ENCODE data around the gene FRMD8.

DNA sequence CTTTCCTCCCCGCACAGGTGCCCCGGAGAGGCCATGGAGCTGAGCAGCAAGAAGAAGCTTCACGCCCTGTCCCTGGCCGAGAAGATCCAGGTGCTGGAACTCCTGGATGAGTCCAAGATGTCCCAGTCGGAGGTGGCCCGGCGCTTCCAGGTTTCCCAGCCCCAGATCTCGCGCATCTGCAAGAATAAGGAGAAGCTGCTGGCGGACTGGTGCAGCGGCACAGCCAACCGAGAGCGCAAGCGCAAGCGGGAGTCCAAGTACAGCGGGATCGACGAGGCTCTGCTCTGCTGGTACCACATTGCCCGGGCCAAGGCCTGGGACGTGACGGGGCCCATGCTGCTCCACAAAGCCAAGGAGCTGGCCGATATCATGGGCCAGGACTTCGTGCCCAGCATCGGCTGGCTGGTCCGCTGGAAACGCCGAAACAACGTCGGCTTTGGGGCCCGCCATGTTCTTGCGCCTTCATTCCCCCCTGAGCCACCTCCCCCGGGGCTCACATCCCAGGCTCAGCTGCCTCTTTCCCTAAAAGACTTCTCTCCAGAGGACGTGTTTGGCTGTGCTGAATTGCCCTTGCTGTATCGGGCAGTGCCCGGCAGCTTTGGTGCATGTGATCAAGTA lies 30.6 kb upstream of the FRMD8 start:
- TF ChIP-seq, protein P1, sequence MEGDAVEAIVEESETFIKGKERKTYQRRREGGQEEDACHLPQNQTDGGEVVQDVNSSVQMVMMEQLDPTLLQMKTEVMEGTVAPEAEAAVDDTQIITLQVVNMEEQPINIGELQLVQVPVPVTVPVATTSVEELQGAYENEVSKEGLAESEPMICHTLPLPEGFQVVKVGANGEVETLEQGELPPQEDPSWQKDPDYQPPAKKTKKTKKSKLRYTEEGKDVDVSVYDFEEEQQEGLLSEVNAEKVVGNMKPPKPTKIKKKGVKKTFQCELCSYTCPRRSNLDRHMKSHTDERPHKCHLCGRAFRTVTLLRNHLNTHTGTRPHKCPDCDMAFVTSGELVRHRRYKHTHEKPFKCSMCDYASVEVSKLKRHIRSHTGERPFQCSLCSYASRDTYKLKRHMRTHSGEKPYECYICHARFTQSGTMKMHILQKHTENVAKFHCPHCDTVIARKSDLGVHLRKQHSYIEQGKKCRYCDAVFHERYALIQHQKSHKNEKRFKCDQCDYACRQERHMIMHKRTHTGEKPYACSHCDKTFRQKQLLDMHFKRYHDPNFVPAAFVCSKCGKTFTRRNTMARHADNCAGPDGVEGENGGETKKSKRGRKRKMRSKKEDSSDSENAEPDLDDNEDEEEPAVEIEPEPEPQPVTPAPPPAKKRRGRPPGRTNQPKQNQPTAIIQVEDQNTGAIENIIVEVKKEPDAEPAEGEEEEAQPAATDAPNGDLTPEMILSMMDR (IDR thresholded peaks at IDR 0.05), result no peak
- TF ChIP-seq POLR2AphosphoS5 (IDR thresholded peaks at IDR 0.05), result no peak
